Natural killer cell treated with Interleukin-12 subunit alpha and Interleukin-12 subunit beta and Interleukin-15 and Interleukin-18, amount 100 ng/mL, for 72 hours (primary cell): ENCODE measurements around the gene KCTD13. TPM values are rescaled to one million over a fixed set of nuclear protein-coding genes. Genes with fewer than 3 reads are reported as not detected.

Source experiments
- total RNA-seq, 2 donors: library from RNA; stranded (reverse); gene quantifications; one replicate each; pipeline ENCODE4 v1.2.3, GENCODE V29; 2022

KCTD13 gene
- total RNA-seq, 2 donors from 2014 or later = 53.6 to 92.7 TPM

Other genes with a start within 250 kb of the KCTD13 start
- gene QPRT, start 247.0 kb downstream of the KCTD13 start, total RNA-seq = 1 to 10 TPM; 3.3 to 5.6 TPM
- gene C16orf54, start 180.2 kb downstream of the KCTD13 start, total RNA-seq = 10 to 100 TPM; 15.1 to 17.9 TPM
- gene ZG16, start 148.0 kb downstream of the KCTD13 start, total RNA-seq = not detected
- gene KIF22, start 135.5 kb downstream of the KCTD13 start, total RNA-seq = 100 to 1,000 TPM in 1 of 2 donors, 10 to 100 TPM in 1; 63.4 to 174 TPM
- gene MAZ, start 119.7 kb downstream of the KCTD13 start, total RNA-seq = 100 to 1,000 TPM; 241 to 424 TPM
- 1 to 10 TPM in 1 of 2 donors, under 1 TPM in 1; 0.98 to 2.8 TPM for gene PRRT2, start 114.0 kb downstream of the KCTD13 start, total RNA-seq
- gene PAGR1, start 110.1 kb downstream of the KCTD13 start, total RNA-seq = 10 to 100 TPM; 20.5 to 36.1 TPM
- gene MVP, start 105.8 kb downstream of the KCTD13 start, total RNA-seq = 100 to 1,000 TPM in 1 of 2 donors, 10 to 100 TPM in 1; 86.1 to 180 TPM
- gene CDIPT, start 63.0 kb downstream of the KCTD13 start, total RNA-seq = 10 to 100 TPM; 60.1 to 62.9 TPM
- gene SEZ6L2, start 26.7 kb downstream of the KCTD13 start, total RNA-seq = not detected
- 1 to 10 TPM in 1 of 2 donors, not detected in 1; 1.3 TPM for gene ASPHD1, start 25.7 kb downstream of the KCTD13 start, total RNA-seq
- 10 to 100 TPM; 44.3 to 51.6 TPM for gene TMEM219, start 35.9 kb upstream of the KCTD13 start, total RNA-seq
- gene TAOK2, start 47.6 kb upstream of the KCTD13 start, total RNA-seq = 10 to 100 TPM; 39.6 to 66.8 TPM
- 10 to 100 TPM; 30.0 to 40.8 TPM for gene HIRIP3, start 69.4 kb upstream of the KCTD13 start, total RNA-seq
- gene INO80E, start 70.0 kb upstream of the KCTD13 start, total RNA-seq = 100 to 1,000 TPM; 101 to 133 TPM
- gene DOC2A, start 84.8 kb upstream of the KCTD13 start, total RNA-seq = not detected
- gene C16orf92, start 97.0 kb upstream of the KCTD13 start, total RNA-seq = not detected
- 1 to 10 TPM; 1.4 to 5.3 TPM for gene TLCD3B, start 105.0 kb upstream of the KCTD13 start, total RNA-seq
- gene ALDOA, start 139.5 kb upstream of the KCTD13 start, total RNA-seq = 1,000 to 10,000 TPM; 1,789 to 1,983 TPM
- 100 to 1,000 TPM; 144 to 148 TPM for gene PPP4C, start 149.8 kb upstream of the KCTD13 start, total RNA-seq
- under 1 TPM; 0.29 to 0.78 TPM for gene TBX6, start 165.7 kb upstream of the KCTD13 start, total RNA-seq
- gene YPEL3, start 170.0 kb upstream of the KCTD13 start, total RNA-seq = 10 to 100 TPM; 21.1 to 25.8 TPM
- gene GDPD3, start 187.3 kb upstream of the KCTD13 start, total RNA-seq = 1 to 10 TPM; 1.6 to 5.6 TPM
- gene MAPK3, start 197.0 kb upstream of the KCTD13 start, total RNA-seq = 10 to 100 TPM; 34.3 to 35.9 TPM